HG03565 (cell line): Measurements from ENCODE around the gene PUSL1.

Experiments used
- ATAC-seq: cut with Tn5 transposase; IDR thresholded peaks from one replicate; pipeline ENCODE4 v1.9.1; 2021; ENCODE audit warnings: mild to moderate bottlenecking, moderate library complexity; ENCODE audit not compliant: unreplicated experiment

Gene PUSL1

DNA sequence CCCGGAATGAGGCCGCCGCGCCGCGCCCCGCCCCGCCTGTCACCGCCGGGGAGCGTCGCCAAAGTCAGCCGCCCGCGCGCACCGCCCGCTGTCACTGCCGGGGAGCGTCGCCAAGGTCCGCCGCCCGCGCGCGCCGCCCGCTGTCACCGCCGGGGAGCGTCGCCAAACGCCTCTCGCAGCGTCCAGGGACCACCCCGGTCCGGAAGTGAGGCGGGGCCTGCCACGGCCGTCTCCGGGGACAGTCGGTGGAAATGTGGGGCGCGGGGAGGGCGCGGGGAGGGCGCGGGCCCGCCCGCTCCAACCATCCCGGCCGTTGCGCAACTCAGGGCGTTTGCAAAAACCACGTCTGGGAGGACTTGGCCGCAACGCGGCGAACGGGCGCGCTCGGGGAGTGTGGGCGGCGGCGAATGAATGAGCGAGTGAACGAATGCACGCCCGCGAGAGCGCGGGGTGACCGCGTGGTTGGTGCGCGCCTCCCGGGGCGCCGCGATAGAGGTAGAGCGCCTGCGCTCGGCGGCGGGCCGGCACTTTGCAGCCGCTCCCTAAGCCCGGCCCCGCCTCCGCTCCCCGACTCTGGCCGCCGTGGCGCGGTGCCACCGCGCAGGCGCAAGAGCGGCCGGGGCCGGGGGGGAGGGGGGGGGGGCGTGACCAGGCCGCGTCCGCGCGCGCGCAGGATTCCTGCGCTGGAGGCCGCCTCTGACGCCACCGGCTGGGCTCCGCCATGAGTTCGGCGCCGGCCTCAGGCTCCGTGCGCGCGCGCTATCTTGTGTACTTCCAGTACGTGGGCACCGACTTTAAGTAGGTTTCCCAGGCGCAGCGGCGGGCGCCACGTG, at the start of gene PUSL1, which contains the start of gene ACAP3:
PUSL1 (plus strand) TSS at position 675 of the 833 bp plus-strand sequence; CDS start at position 722, 47 bp downstream.
ACAP3 (minus strand) TSS at position 8 of the 833 bp plus-strand sequence. CDS start 115 bp downstream, outside the sequence.
- peak; percentile 45 for ATAC-seq

GRCh38 chr1:1259119-1259488, 49.3 kb upstream of the PUSL1 start:
- ATAC-seq = no peak

DNA sequence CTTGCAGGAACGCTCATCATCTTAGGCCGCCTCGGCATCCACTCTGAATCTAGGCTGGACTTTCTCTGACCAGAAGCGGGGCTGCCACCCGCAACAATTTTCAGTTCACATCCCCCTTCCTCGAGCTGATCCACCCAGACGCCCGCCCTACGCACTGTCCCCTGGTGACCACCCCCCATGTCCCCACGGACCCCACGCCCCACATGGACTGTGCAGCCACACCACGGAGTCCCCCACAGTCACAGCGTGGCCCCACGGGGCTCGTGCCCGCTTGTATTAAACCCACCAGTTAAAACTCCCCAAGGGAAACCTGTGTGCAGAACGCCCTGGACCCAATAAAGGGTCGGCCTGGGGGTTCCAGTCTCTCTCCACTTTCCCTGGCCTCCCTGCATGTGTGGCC, 48.9 kb upstream of the PUSL1 start:
- ATAC-seq = no peak

DNA sequence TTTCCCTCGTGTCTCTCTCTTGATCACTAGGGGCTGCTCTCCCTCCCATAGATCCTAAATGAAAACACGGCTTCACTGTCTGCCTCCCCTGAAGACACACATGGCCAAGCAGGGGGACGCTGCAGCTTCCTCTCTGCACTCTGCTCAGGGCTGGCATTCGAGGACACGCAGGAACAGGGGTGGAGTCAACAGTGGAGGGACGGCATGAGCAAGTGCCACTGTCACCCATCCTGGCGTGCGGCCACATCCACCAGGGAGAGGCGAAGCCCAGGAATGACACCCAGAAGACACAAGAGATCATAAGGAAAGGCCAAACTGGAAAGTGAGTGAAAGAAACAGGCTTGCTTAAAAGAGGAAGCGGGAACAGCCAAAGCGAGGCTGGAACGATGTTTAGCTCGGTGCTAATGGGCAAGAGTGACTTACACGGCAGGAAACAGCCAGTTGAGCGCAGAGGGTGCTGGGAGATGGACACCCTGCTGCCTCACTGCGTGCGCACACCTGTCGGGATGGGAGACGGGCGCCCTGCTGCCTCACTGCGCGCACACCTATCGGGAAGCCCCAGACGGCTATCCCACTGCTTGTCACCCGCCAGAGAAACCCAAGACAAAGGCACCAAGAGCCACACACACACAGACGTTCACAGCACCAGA, 48.3 kb upstream of the PUSL1 start:
- no peak for ATAC-seq

GRCh38 chr1:1260843-1261560, 47.4 kb upstream of the PUSL1 start:
- ATAC-seq = no peak

- no peak for ATAC-seq
Observed at GRCh38 chr1:1262071-1262470, 46.3 kb upstream of the PUSL1 start.

- ATAC-seq = no peak
Observed at GRCh38 chr1:1262758-1263157, 45.6 kb upstream of the PUSL1 start.

DNA sequence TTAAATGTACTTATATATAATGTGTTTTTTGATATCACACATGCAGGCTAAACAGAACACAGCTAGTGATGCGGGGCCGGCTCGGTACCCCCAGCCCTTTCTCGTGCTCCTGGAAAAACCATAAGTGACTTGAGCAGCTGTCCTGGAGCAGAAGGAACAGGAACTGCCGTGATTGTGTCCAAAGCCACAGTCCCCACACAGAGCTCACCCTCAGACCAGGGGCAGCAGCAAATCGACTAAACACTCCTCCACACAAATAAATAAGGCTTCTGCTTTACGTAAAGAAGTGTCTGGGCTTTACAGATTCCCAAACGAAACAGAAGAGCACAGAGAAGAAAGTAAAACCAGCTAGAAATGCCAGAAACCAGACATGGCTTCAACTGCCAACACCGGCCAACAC, 44.4 kb upstream of the PUSL1 start:
- no peak for ATAC-seq

GRCh38 chr1:1264868-1265272, 43.5 kb upstream of the PUSL1 start:
- no peak for ATAC-seq

DNA sequence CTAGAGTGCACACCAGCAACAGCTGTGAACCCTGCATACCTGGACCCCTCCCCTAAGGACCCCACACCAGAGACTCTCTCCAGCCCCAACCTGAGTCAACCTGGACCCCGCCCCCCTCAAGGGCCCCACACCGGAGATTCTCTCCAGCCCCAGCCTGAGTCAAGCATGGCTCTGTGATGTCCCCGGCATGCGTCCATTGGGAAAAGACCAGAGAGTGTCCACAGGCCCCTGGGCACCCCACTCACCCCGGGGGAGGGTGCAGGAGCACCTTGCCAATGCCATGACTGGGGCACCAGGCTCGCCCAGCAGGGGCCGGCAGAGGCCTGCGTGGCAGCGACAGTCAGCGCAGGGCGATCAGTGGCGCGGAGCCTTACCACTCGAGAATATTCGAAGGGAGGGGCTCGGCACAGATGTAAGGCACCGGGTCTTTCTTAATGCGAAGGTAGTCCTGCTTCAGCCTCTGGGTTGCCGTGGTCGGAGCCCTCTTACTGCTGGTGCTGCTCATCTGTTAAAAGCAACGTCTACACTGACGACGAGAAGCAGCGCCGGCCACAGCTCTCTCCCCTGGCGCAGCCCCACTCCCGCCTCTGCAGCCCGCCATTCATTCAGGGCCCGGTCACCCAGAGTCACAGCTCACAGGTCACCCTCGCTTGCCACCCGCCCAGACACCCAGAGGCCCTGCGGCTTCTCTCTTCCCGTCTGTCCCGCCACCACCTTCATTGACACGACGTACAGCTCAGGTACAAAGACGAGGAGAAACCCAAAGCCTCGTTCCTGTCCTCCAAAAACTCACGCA, 40.7 kb upstream of the PUSL1 start:
- no peak for ATAC-seq

- ATAC-seq = no peak
Observed at GRCh38 chr1:1268284-1268682, 40.1 kb upstream of the PUSL1 start.

DNA sequence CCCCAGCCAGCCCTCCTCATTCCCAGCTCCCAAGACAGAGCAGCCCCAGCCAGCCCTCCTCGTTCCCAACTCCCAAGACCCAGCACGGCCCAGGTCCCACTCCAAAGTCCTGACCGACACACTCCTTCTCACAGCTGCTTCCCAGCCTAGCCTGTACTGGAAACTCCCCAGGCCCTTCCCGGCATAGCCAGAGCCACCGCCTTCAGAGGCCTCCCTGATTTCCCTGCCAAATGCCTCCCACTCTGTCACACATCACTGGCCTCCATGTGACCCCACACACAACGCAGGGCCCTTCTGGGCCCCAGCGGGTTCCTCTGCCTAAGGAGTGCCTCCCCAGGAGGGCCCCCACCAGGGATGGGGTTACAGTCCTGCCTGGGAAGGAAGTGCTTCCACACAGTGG, 37.6 kb upstream of the PUSL1 start:
- no peak for ATAC-seq

GRCh38 chr1:1272341-1273208, 35.8 kb upstream of the PUSL1 start:
- no peak for ATAC-seq

DNA sequence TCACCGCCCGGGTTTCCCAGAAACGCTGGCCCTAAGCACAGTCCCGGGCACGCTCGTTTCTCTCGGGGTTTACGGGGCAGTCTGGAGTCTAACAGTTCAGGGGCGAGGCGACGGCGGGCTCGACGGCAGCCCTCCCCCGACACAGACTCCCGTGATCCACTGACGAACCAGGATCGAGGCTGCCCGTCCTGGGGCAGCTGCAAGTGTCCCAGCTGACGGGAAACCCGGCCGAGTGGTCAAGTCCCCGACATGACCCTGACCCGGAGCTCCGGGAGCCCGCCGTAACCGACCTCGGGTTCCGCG, 35.2 kb upstream of the PUSL1 start:
- ATAC-seq = peak; percentile 4

DNA sequence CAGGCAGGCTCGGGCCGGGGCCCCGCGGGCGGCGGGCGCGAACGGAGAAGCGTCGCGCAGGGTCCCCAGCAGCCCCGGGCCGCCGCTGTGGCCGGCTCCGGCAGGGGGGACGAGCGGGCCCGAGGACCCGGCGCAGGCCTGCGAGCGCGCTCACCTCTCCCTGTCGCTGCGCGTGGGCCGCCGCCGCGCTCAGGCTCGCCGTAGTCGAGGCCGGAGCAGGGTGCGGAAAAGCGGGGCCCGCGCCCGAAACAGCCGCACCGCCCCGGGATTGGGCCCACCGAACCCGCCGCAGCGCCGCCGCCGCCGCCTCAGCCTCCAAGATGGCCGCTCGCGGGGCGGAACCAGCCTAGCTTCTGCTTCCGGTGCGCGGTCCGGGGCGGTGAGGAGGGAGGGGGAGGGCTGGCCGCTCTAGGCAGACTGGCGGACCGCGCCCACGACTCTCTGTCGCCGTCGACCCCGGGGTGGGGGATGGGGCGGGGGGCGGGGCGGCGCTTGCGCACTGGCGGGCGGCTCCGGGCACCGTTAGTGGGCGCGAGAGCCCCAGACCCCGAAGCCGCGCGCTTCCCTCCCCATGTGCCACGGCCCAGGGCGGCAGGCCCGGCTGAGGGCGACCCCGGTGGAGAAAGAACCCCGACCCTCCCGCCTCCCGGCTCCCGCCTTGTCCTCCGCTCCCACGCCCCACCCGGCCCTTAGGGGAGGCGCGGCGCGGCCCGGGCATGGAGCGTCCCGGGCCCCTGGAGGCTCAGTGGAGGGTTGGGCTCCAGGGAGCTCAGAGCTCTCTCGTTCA, 34.7 kb upstream of the PUSL1 start, which contains the start of gene UBE2J2:
UBE2J2 (minus strand) TSS at position 343 of the 787 bp plus-strand sequence. CDS start 5,862 bp downstream, outside the sequence.
- peak; percentile 60 for ATAC-seq

- ATAC-seq = peak; percentile 4
Observed at GRCh38 chr1:1274299-1274930, 34.0 kb upstream of the PUSL1 start.

DNA sequence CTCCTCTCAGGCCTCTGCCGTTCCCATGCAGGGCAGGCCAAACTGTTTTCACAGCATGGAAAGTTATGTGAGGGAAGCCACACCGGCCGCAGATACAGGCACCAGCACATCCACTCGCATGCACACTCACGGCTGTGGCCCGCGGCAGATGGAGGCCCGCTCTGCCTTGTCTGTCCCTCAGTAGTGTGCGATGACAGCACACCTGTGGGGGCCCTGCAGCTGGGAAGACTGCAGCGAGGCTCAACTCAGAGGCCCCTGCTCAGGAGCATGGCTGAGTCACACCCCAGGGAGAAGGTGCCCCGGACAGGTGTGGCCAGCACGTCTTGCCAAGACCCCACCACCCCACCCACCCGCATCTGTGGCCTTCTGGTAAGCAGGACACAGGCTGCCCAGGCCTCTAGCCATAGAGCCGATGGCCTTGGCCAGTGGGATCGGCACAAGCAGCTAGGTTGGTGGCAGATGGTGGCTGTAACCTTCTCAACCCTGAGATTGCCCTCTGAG, 33.4 kb upstream of the PUSL1 start:
- ATAC-seq = no peak

- no peak for ATAC-seq
Observed at GRCh38 chr1:1275836-1276235, 32.6 kb upstream of the PUSL1 start.
